ENCODE measurements around the gene COL26A1.

COL26A1 gene

DNA sequence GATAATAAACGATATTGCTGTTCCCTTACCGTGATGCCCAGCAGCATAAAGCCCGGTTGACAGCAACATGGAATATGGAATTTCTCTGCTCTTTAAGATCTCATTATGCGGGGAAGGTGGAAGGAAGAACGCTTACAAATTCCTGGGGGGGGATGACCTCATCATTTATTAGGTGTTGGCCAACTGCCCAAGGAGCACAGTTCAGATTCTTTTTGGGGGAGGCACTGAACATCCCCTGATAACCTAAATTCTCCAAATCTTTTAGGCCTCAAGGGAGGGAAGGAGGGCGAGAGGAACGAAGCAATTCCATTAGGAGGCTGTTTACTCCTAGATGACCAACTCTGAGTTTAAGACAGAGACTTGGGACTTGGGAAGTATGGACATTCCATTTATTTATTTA is 5.2 kb upstream of the COL26A1 start:
- H3K36me3 Mint-ChIP-seq = no peaks in the 10 kb centered on the region
- H3K27me3 Mint-ChIP-seq = peaks cover 20 to 29% of the 10 kb centered on the region in 2 donors
- no peaks in the 10 kb centered on the region for H3K9me3 Mint-ChIP-seq
- H3K4me3 Mint-ChIP-seq = no peak overlapping the region
- ATAC-seq (replicated peaks) (no peak), DNase-seq (no peak)
- H3K27ac Mint-ChIP-seq = no peak overlapping the region
- H3K4me1 Mint-ChIP-seq = no peaks in the 10 kb centered on the region

DNA sequence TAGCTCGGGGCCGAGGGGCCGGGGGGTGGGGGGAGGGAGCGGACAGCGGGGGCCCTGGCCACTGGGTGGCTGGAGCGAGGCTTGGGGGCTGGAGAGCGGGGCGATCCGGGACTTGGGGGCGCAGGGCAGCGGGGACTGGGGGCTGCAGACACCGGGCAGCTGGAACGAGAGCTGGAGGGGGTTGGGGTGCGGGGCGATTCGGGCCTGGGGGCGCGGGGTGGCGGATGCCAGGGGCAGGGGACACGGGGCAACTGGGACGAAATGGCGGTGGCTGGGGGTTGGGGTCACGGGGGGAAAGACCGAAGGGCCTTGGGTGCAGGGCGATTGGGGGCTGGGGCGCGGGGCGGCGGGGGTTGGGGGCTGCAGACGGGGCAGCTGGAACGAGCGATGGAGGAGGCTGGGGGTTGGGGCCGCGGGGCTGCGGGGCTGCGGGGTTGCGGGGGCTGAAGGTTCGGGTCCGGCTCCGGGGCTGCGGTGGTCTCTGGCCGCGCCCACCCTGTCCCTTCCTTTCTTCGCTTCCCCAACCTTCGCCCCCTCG is 590 bp downstream of the COL26A1 start:
- peaks cover 0 to 5% of the 10 kb centered on the region in 2 donors for H3K36me3 Mint-ChIP-seq
- H3K4me3 Mint-ChIP-seq = peak overlapping the region; percentile 48 to 78
- no peak overlapping the region for H3K27ac Mint-ChIP-seq
- H3K4me1 Mint-ChIP-seq = peaks cover 9 to 26% of the 10 kb centered on the region in 2 donors
- ATAC-seq (replicated peaks) = no peak
- no peak for DNase-seq
- peaks cover 23 to 24% of the 10 kb centered on the region in 2 donors for H3K27me3 Mint-ChIP-seq
- peaks cover 4 to 6% of the 10 kb centered on the region in 2 donors for H3K9me3 Mint-ChIP-seq

DNA sequence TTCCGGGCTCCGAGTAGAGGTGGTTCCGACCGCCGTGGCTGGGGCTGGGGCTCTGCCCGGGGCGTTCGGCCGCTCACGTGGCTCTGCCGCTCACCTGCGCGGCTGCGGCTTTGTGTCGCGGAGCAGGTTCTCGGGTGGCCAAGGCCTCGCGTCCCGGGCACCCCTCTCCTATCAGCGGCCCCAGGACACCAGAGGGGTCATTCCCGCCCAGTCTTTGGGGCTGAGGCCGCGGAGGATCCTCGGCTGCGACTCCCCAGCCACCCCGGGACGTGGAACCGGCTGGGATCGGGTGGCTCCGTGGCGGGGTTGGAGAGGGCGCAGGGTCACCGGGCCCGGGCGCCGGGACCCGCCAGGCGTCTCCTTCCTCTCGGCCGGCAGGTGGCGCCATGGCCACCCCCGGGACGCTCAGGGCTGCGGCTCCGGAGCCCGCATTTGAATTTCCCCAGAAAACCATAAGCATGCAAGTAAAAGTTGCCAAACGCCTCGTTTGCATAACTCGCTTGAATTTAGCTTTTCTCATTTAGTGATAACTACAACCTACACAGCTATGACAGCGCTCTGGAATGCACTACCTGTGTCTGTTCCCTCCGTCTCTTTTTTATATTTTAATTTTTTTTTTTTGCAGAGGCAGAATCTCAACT is 1.2 kb downstream of the COL26A1 start:
- Mint-ChIP-seq H3K27ac (no peak overlapping the region), H3K4me3 (peak overlapping the region; percentile 48 to 78), H3K36me3 (peaks cover 0 to 5% of the 10 kb centered on the region in 2 donors), H3K27me3 (peaks cover 23 to 25% of the 10 kb centered on the region in 2 donors), H3K4me1 (peaks cover 9 to 27% of the 10 kb centered on the region in 2 donors), H3K9me3 (peaks cover 4 to 6% of the 10 kb centered on the region in 2 donors)
- DNase-seq = peak; percentile 62
- peak; percentile 92 to 93 for ATAC-seq (replicated peaks)

DNA sequence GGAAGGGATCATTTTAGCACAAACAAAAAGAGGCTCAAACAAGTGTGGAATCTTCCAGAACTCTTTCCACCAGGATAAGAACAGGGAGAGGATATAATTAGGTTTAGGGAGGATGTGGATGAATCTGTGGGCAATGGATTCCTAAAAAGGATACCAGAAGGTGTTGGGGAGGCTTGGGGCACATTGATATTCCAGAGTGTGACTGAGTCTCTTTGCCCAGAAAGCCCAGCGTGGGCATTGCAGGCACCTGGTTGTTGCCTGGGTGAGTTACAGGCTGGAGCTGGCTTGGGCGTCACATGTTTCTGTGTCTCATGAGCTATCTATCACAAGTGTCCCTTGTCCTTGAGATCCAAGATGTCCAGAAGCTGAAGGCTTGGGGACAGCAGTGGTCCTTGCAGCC is 3.3 kb downstream of the COL26A1 start:
- ATAC-seq (replicated peaks) (no peak), DNase-seq (no peak)
- H3K27me3 Mint-ChIP-seq = peaks cover 23 to 31% of the 10 kb centered on the region in 2 donors
- H3K36me3 Mint-ChIP-seq = peaks cover 0 to 5% of the 10 kb centered on the region in 2 donors
- peaks cover 15 to 33% of the 10 kb centered on the region in 2 donors for H3K4me1 Mint-ChIP-seq
- H3K9me3 Mint-ChIP-seq = peaks cover 4 to 6% of the 10 kb centered on the region in 2 donors
- no peak overlapping the region for H3K27ac Mint-ChIP-seq
- H3K4me3 Mint-ChIP-seq = no peak overlapping the region

DNA sequence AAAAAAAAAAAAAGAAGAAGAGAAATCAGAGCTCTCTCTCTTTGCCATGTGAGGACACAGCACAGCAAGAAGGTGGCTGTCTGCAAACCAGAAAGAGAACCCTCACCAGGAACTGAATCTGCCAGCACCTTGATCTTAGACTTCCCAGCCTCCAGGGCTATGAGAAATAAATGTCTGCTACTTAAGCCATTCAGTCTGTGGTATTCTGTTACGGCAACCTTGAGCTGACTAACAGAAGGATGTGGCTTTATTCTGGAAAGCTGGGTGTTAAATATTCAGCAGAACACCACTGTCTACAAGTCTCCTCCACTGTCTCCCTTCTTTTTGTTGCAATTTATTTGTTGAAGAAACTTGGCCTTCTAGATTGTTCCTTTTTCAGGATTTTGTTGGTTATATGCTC is 5.0 kb downstream of the COL26A1 start:
- DNase-seq (no peak), ATAC-seq (replicated peaks) (peak in 1 of 2 donors; percentile 4)
- no peak overlapping the region for H3K4me3 Mint-ChIP-seq
- peaks cover 18 to 29% of the 10 kb centered on the region in 2 donors for H3K27me3 Mint-ChIP-seq
- no peak overlapping the region for H3K27ac Mint-ChIP-seq
- peaks cover 0 to 5% of the 10 kb centered on the region in 2 donors for H3K36me3 Mint-ChIP-seq
- peaks cover 16 to 35% of the 10 kb centered on the region in 2 donors for H3K4me1 Mint-ChIP-seq
- peaks cover 4 to 6% of the 10 kb centered on the region in 2 donors for H3K9me3 Mint-ChIP-seq

DNA sequence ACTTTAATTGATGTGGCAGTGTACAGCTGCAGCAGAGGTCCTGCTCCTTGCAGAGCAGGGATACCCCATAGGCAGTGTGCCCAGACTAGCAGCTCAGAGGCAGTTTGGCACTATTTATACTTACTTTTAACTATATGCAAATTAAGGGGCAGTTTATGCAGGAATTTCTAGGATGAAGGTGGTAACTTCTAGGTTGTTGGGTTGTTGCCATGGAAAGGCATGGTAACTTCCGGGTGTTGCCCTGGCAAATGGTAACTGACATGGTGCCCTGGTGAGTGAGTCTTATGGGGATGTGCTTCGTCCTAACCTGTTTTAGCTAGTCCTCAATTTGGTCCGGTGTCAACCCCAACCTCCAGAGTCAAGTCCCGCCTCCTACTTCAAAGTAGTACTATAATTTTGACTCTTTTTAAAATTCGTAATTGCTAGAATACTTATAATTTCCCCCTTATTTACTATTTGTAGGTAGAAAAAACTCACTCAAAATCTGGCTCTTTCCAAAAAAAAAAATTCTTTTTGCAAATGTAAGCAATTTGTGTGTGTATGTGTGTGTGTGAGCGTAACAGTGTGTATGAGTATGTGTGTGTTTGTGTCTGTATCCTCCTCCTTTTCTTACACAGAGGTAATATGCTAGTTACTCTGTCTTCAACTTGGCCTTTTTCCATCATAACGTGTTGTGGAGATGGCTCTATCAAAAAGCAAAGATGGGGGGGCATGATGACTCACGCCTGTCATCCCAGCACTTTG is 5.9 kb downstream of the COL26A1 start:
- peaks cover 0 to 5% of the 10 kb centered on the region in 2 donors for H3K36me3 Mint-ChIP-seq
- ATAC-seq (replicated peaks) (no peak), DNase-seq (no peak)
- H3K27me3 Mint-ChIP-seq = peaks cover 25 to 29% of the 10 kb centered on the region in 2 donors
- H3K4me3 Mint-ChIP-seq = no peak overlapping the region
- H3K27ac Mint-ChIP-seq = peak overlapping the region; percentile 62
- peaks cover 4 to 6% of the 10 kb centered on the region in 2 donors for H3K9me3 Mint-ChIP-seq
- H3K4me1 Mint-ChIP-seq = peaks cover 16 to 35% of the 10 kb centered on the region in 2 donors

DNA sequence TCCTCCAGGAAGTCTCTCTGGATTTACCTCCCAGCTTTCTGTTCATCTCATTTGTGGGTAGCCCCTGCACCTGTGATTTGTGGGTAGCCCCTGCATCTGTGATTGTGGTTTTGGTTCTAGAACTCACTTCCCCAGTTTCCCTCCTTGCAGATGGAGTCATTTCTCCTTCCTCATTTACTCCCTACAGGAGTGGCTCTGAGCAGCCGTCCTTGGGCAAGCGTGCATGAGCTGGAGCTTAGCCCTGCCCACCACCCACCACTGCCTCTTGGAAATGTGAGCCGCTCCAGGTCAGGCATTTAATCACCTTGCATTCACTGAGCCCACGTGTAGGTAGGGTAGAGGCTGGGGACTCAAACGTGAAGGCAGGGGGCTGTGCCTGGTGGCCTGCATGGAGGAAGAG is 8.2 kb downstream of the COL26A1 start:
- peaks cover 0 to 5% of the 10 kb centered on the region in 2 donors for H3K36me3 Mint-ChIP-seq
- ATAC-seq (replicated peaks) (peak; percentile 69 to 75), DNase-seq (peak; percentile 8)
- no peak overlapping the region for H3K4me3 Mint-ChIP-seq
- H3K27me3 Mint-ChIP-seq = peaks cover 26 to 28% of the 10 kb centered on the region in 2 donors
- H3K4me1 Mint-ChIP-seq = peaks cover 12 to 20% of the 10 kb centered on the region in 2 donors
- H3K9me3 Mint-ChIP-seq = peaks cover 4 to 6% of the 10 kb centered on the region in 2 donors
- no peak overlapping the region for H3K27ac Mint-ChIP-seq

DNA sequence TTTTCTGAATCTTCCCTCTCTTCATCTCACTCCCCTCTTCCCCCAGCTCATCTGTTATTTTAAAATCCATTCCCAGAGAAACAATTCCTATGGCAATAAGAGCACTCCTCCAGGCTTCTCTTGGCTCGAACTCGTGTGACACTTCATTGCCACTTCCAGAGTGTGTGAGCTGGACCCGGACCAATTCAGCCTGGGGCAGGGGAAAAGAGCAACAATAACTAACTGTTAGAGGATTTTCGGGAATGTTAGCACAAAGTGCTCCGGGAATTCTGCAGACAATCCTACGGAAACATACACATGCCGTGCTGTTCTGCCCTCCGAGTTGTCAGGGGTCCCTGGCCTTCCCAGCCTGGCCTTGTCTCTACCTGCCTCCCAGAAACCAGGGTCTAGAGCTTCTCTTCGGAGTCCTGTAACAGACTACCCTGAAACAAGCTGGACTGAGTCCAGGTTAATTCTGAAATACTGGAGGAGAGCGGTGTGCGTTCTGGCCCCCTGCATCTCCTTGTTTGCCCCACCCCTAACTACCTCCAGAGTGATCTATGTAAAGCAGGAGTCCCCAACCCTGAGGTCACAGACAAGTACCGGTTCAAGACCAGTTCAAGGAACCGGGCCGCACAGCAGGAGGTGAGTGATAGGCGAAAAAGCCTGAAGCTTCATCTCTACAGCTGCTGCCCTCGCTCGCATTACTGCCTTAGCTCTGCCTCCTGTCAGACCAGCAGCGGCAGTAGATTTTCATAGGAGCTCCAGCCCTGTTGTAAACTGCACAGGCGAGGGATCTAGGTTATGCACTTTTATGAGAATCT is 11.3 kb downstream of the COL26A1 start:
- H3K9me3 Mint-ChIP-seq = no peaks in the 10 kb centered on the region
- ATAC-seq (replicated peaks) (no peak), DNase-seq (no peak)
- no peak overlapping the region for H3K27ac Mint-ChIP-seq
- peaks cover 15 to 21% of the 10 kb centered on the region in 2 donors for H3K27me3 Mint-ChIP-seq
- H3K4me1 Mint-ChIP-seq = peaks cover 7 to 8% of the 10 kb centered on the region in 2 donors
- H3K4me3 Mint-ChIP-seq = no peak overlapping the region
- no peaks in the 10 kb centered on the region for H3K36me3 Mint-ChIP-seq

DNA sequence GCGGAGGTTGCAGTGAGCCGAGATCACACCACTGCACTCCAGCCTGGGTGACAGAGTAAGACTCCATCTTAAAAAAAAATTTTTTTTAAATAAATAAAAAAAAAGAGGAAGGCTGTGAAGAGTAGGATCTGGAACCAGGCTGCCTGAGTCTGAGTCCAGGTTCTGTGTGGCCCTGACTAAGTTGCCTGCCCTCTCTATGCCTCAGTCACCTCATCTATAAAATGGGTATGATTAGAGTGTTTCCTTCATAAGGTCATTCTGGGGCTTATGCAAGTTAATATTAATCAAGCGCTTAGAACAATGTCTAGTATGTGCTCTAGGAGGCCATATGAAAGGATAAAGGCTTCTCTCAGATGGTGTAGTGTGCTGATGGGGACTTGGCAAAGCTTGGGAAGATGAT is 12.3 kb downstream of the COL26A1 start:
- DNase-seq (no peak), ATAC-seq (replicated peaks) (no peak)
- H3K27ac Mint-ChIP-seq = no peak overlapping the region
- H3K36me3 Mint-ChIP-seq = no peaks in the 10 kb centered on the region
- no peaks in the 10 kb centered on the region for H3K9me3 Mint-ChIP-seq
- no peak overlapping the region for H3K4me3 Mint-ChIP-seq
- H3K4me1 Mint-ChIP-seq = peaks cover 7 to 8% of the 10 kb centered on the region in 2 donors
- H3K27me3 Mint-ChIP-seq = peaks cover 15 to 21% of the 10 kb centered on the region in 2 donors

DNA sequence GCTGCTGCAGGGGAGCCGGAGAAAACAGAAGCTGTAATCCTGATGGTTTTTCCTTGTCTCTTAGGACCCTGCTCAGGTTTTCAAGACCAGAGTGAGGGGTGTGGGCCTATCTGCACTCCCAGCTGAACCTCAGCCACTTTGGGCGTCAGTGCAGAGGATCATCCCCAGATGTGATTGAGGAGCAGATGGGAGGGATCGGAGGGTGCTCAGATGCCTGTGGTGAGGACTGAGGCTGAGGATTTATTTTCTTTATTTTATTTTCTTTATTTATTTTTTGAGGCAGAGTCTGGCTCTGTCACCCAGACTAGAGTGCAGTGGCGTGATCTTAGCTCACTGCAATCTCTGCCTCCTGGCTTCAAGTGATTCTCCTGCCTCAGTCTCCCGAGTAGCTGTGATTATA is 13.9 kb downstream of the COL26A1 start:
- DNase-seq = no peak
- Mint-ChIP-seq H3K27ac (no peak overlapping the region), H3K4me1 (no peaks in the 10 kb centered on the region), H3K36me3 (no peaks in the 10 kb centered on the region), H3K27me3 (peaks cover 6 to 21% of the 10 kb centered on the region in 2 donors), H3K4me3 (no peak overlapping the region), H3K9me3 (no peaks in the 10 kb centered on the region)
- no peak for ATAC-seq (replicated peaks)

DNA sequence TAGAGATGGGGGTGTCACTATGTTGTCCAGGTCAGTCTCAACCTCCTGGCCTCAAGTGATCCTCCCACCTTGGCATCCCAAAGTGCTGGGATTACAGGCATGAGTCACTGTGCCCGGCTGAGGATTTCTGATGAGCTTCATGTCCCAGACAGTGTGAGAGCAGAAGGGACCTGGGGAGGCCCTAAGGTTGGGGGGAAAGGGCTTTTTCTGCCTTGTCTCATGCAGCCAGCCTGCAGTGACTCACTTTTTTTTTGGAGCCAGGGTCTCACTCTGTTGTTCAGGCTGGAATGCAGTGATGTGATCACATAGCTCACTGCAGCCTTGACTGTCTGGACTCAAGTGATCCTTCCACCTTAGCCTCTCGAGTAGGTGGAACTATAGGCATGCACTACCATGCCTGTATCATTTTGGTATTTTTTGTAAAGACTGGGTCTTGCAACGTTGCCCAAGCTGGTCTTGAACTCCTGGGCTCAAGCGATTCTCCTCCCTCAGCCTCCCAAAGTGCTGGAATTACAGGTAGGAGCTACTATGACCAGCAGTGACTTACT is 14.6 kb downstream of the COL26A1 start:
- ATAC-seq (replicated peaks) = no peak
- no peak overlapping the region for H3K4me3 Mint-ChIP-seq
- no peaks in the 10 kb centered on the region for H3K4me1 Mint-ChIP-seq
- H3K9me3 Mint-ChIP-seq = no peaks in the 10 kb centered on the region
- DNase-seq = no peak
- no peaks in the 10 kb centered on the region for H3K36me3 Mint-ChIP-seq
- H3K27ac Mint-ChIP-seq = no peak overlapping the region
- peaks cover 3 to 19% of the 10 kb centered on the region in 2 donors for H3K27me3 Mint-ChIP-seq

DNA sequence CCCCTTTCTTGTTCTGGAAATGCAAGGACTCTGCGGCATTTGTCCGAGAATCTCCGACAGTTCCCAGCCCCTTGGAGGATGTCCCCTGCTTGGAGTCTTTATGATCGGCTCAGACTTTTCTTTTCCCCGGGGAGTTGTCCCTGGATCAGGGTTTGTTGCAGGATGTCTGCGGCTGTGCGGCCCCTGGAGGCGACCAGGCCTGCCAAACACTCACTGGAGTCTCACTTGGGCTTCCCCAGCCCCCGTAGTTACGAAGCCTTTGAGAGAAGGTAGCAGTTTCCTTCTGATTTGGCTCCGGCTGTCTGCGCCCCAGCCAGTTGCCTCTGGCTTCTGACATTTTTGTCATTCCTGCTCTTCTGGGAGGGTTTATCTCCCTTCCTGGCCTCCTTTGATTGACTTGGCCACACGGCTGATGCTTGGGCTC is 16.1 kb downstream of the COL26A1 start:
- H3K4me3 Mint-ChIP-seq = no peak overlapping the region
- peaks cover 3 to 7% of the 10 kb centered on the region in 2 donors for H3K27me3 Mint-ChIP-seq
- H3K36me3 Mint-ChIP-seq = no peaks in the 10 kb centered on the region
- no peak overlapping the region for H3K27ac Mint-ChIP-seq
- H3K4me1 Mint-ChIP-seq = no peaks in the 10 kb centered on the region
- DNase-seq = no peak
- no peaks in the 10 kb centered on the region for H3K9me3 Mint-ChIP-seq
- ATAC-seq (replicated peaks) = no peak

DNA sequence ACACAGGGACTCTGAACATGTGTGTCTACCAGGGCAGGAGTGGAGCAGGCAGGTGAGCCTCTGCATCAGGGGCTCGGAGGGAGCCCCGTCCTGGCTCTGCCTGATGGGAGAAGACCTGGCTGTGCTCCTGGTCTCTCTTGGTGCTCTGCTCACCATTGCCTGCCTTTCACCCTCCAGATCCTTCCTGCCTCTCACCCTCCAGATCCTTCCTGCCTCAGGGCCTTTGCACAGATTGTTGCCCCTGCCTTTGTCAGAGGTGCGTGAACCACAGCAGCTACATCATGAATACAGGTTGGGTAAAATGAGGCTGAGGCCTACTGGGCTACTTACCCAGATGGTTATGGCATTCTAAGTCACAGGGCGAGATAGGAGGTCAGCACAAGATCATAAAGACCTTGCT is 16.6 kb downstream of the COL26A1 start:
- ATAC-seq (replicated peaks) (no peak), DNase-seq (no peak)
- no peak overlapping the region for H3K27ac Mint-ChIP-seq
- no peaks in the 10 kb centered on the region for H3K4me1 Mint-ChIP-seq
- peaks cover 0 to 4% of the 10 kb centered on the region in 2 donors for H3K27me3 Mint-ChIP-seq
- H3K9me3 Mint-ChIP-seq = no peaks in the 10 kb centered on the region
- no peaks in the 10 kb centered on the region for H3K36me3 Mint-ChIP-seq
- no peak overlapping the region for H3K4me3 Mint-ChIP-seq
